Measurements from ENCODE around the gene MRPS18A. TPM values are rescaled to one million over a fixed set of nuclear protein-coding genes. Genes with fewer than 3 reads are reported as not detected.

Gene MRPS18A
- total and polyA plus RNA-seq, 2 of the 13 experiments (the other 11 are each of a cell fraction or from before 2014, with no cell fraction given) = 87.8 to 89.1 TPM

GRCh38 chr6:43687437-43688347 is at the start of gene MRPS18A (continued):
- TF ChIP-seq, protein P1, sequence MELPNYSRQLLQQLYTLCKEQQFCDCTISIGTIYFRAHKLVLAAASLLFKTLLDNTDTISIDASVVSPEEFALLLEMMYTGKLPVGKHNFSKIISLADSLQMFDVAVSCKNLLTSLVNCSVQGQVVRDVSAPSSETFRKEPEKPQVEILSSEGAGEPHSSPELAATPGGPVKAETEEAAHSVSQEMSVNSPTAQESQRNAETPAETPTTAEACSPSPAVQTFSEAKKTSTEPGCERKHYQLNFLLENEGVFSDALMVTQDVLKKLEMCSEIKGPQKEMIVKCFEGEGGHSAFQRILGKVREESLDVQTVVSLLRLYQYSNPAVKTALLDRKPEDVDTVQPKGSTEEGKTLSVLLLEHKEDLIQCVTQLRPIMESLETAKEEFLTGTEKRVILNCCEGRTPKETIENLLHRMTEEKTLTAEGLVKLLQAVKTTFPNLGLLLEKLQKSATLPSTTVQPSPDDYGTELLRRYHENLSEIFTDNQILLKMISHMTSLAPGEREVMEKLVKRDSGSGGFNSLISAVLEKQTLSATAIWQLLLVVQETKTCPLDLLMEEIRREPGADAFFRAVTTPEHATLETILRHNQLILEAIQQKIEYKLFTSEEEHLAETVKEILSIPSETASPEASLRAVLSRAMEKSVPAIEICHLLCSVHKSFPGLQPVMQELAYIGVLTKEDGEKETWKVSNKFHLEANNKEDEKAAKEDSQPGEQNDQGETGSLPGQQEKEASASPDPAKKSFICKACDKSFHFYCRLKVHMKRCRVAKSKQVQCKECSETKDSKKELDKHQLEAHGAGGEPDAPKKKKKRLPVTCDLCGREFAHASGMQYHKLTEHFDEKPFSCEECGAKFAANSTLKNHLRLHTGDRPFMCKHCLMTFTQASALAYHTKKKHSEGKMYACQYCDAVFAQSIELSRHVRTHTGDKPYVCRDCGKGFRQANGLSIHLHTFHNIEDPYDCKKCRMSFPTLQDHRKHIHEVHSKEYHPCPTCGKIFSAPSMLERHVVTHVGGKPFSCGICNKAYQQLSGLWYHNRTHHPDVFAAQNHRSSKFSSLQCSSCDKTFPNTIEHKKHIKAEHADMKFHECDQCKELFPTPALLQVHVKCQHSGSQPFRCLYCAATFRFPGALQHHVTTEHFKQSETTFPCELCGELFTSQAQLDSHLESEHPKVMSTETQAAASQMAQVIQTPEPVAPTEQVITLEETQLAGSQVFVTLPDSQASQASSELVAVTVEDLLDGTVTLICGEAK (IDR thresholded peaks at IDR 0.05) = peak; percentile 80
- TF ChIP-seq, protein P1 (CRISPR knock-in tag; IDR thresholded peaks at IDR 0.05) = no peak
- TF ChIP-seq MAFG (CRISPR knock-in tag; IDR thresholded peaks at IDR 0.05) = no peak
- TF ChIP-seq AFF4 (CRISPR knock-in tag; IDR thresholded peaks at IDR 0.05) = no peak; the same call in 1 of the 2 replicates
- no peak for TF ChIP-seq SP140L (CRISPR knock-in tag; IDR thresholded peaks at IDR 0.05; ENCODE audit: borderline replicate concordance)
- TF ChIP-seq, protein P2, sequence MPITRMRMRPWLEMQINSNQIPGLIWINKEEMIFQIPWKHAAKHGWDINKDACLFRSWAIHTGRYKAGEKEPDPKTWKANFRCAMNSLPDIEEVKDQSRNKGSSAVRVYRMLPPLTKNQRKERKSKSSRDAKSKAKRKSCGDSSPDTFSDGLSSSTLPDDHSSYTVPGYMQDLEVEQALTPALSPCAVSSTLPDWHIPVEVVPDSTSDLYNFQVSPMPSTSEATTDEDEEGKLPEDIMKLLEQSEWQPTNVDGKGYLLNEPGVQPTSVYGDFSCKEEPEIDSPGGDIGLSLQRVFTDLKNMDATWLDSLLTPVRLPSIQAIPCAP (CRISPR knock-in tag; IDR thresholded peaks at IDR 0.05; ENCODE audit: low read depth) = no peak
- 0 out of 2 replicates have a peak, but pooled peaks have one; percentile 23 for TF ChIP-seq HINFP (CRISPR knock-in tag; IDR thresholded peaks at IDR 0.05; ENCODE audit: low read depth)
- TF ChIP-seq ADNP (CRISPR knock-in tag; IDR thresholded peaks at IDR 0.05) = no peak
- peak; percentile 82 for TF ChIP-seq SALL1 (CRISPR knock-in tag; IDR thresholded peaks at IDR 0.05)
- TF ChIP-seq SNAPC2 (CRISPR knock-in tag; IDR thresholded peaks at IDR 0.05) = no peak
- no peak for TF ChIP-seq NCOA5 (CRISPR knock-in tag; IDR thresholded peaks at IDR 0.05)

Measured in HepG2 (cell line).